ENCODE measurements around the gene CRYBB3. TPM values are rescaled to one million over a fixed set of nuclear protein-coding genes. Genes with fewer than 3 reads are reported as not detected.

CRYBB3 gene
- total and polyA plus RNA-seq, 10 of the 15 experiments (the other 5 are each of a cell fraction or from before 2014, with no cell fraction given), result 0.26 TPM; not detected in 9

DNA sequence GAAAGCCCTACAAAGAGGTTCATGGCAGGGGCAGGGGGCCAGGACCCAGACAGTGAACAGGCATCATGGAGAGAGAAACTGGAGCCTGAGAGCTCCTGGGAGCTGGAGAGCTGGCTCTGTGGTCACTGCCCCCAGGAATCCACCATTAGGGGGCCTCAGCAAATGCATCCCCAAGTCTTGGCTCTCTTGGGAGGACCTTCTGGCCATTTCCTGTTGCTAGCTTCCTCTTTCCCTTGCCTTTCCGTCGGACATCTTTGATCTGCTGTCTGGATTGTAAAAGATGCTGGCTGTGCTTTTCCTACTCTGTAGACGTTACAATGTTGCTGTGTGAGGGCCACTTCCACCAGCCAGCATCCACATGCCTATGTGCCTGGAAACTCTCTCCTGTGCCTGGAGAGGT, 12.7 kb downstream of the CRYBB3 start:
- ChIA-PET POLR2A (no interaction called here), SMC1A (ENCODE audit: uncharacterized antibody, unreplicated experiment) (interaction anchor here (1.4 kb wide), 1 partner anchor 121 kb away, joined by 3 read pairs; no protein-coding TSS in a partner anchor)
- TF ChIP-seq BHLHE40 (IDR thresholded peaks at IDR 0.05; ENCODE audit: borderline replicate concordance in 1 of 2, low read depth in 2 of 2, low read length in 1 of 2), result no peak
- no peak for TF ChIP-seq TARDBP (IDR thresholded peaks at IDR 0.05; ENCODE audit: borderline replicate concordance)
- TF ChIP-seq, protein P1, sequence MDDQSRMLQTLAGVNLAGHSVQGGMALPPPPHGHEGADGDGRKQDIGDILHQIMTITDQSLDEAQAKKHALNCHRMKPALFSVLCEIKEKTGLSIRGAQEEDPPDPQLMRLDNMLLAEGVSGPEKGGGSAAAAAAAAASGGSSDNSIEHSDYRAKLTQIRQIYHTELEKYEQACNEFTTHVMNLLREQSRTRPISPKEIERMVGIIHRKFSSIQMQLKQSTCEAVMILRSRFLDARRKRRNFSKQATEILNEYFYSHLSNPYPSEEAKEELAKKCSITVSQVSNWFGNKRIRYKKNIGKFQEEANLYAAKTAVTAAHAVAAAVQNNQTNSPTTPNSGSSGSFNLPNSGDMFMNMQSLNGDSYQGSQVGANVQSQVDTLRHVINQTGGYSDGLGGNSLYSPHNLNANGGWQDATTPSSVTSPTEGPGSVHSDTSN (IDR thresholded peaks at IDR 0.05; ENCODE audit: insufficient replicate concordance, low read depth, low read length), result no peak
- no peak for TF ChIP-seq TCF3 (IDR thresholded peaks at IDR 0.05; ENCODE audit: borderline replicate concordance, insufficient read depth, low read depth, low read length)
- TF ChIP-seq SIN3A (IDR thresholded peaks at IDR 0.05; ENCODE audit: low read depth, low read length), result no peak
- TF ChIP-seq, protein P2, sequence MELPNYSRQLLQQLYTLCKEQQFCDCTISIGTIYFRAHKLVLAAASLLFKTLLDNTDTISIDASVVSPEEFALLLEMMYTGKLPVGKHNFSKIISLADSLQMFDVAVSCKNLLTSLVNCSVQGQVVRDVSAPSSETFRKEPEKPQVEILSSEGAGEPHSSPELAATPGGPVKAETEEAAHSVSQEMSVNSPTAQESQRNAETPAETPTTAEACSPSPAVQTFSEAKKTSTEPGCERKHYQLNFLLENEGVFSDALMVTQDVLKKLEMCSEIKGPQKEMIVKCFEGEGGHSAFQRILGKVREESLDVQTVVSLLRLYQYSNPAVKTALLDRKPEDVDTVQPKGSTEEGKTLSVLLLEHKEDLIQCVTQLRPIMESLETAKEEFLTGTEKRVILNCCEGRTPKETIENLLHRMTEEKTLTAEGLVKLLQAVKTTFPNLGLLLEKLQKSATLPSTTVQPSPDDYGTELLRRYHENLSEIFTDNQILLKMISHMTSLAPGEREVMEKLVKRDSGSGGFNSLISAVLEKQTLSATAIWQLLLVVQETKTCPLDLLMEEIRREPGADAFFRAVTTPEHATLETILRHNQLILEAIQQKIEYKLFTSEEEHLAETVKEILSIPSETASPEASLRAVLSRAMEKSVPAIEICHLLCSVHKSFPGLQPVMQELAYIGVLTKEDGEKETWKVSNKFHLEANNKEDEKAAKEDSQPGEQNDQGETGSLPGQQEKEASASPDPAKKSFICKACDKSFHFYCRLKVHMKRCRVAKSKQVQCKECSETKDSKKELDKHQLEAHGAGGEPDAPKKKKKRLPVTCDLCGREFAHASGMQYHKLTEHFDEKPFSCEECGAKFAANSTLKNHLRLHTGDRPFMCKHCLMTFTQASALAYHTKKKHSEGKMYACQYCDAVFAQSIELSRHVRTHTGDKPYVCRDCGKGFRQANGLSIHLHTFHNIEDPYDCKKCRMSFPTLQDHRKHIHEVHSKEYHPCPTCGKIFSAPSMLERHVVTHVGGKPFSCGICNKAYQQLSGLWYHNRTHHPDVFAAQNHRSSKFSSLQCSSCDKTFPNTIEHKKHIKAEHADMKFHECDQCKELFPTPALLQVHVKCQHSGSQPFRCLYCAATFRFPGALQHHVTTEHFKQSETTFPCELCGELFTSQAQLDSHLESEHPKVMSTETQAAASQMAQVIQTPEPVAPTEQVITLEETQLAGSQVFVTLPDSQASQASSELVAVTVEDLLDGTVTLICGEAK (IDR thresholded peaks at IDR 0.05; ENCODE audit: borderline replicate concordance), result no peak
- no peak for TF ChIP-seq SREBF2 (IDR thresholded peaks at IDR 0.05; ENCODE audit: low read length)
- TF ChIP-seq, protein P3, sequence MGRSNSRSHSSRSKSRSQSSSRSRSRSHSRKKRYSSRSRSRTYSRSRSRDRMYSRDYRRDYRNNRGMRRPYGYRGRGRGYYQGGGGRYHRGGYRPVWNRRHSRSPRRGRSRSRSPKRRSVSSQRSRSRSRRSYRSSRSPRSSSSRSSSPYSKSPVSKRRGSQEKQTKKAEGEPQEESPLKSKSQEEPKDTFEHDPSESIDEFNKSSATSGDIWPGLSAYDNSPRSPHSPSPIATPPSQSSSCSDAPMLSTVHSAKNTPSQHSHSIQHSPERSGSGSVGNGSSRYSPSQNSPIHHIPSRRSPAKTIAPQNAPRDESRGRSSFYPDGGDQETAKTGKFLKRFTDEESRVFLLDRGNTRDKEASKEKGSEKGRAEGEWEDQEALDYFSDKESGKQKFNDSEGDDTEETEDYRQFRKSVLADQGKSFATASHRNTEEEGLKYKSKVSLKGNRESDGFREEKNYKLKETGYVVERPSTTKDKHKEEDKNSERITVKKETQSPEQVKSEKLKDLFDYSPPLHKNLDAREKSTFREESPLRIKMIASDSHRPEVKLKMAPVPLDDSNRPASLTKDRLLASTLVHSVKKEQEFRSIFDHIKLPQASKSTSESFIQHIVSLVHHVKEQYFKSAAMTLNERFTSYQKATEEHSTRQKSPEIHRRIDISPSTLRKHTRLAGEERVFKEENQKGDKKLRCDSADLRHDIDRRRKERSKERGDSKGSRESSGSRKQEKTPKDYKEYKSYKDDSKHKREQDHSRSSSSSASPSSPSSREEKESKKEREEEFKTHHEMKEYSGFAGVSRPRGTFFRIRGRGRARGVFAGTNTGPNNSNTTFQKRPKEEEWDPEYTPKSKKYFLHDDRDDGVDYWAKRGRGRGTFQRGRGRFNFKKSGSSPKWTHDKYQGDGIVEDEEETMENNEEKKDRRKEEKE (IDR thresholded peaks at IDR 0.05), result no peak
- TF ChIP-seq ZBED1 (IDR thresholded peaks at IDR 0.05; ENCODE audit: borderline replicate concordance), result no peak
- no peak for TF ChIP-seq SRF (IDR thresholded peaks at IDR 0.05; ENCODE audit: low read depth in 2 of 2, low read length in 2 of 2)
- no peak for TF ChIP-seq ZNF207 (IDR thresholded peaks at IDR 0.05; ENCODE audit: borderline replicate concordance)
- TF ChIP-seq HDAC2 (IDR thresholded peaks at IDR 0.05), result no peak
- no peak for TF ChIP-seq JUND (IDR thresholded peaks at IDR 0.05; ENCODE audit: low read depth, low read length)
- no peak for TF ChIP-seq NRF1 (conservative IDR thresholded peaks at IDR 0.05; ENCODE audit: low read depth, low read length)
- TF ChIP-seq FOXM1 (IDR thresholded peaks at IDR 0.05; ENCODE audit: low read depth, low read length), result no peak
- TF ChIP-seq POLR2A (IDR thresholded peaks at IDR 0.05; ENCODE audit: low read depth, low read length), result no peak
- no peak for TF ChIP-seq RAD21 (IDR thresholded peaks at IDR 0.05; ENCODE audit: insufficient read depth, low read depth, low read length)

More for the DNA sequence above, 12.7 kb downstream of the CRYBB3 start:
- Histone ChIP-seq H3K4me1 (ENCODE audit: control insufficient read depth, insufficient read depth, low read length) (no peaks in the 10 kb centered on the region), H3K36me3 (ENCODE audit: control insufficient read depth in 2 of 2, insufficient read depth in 2 of 2, low read length in 1 of 2) (no peaks in the 10 kb centered on the region), H3K27ac (ENCODE audit: control insufficient read depth, insufficient read depth) (no peak overlapping the region), H3K4me3 (no peak overlapping the region), H3K9me3 (replicated peaks; ENCODE audit: control insufficient read depth, insufficient read depth, low read length) (no peaks in the 10 kb centered on the region; the same call in 2 of the 3 replicates), H3K4me2 (ENCODE audit: control insufficient read depth, insufficient read depth) (no peak overlapping the region), H4K20me1 (ENCODE audit: control insufficient read depth, insufficient read depth) (no peaks in the 10 kb centered on the region; the same call in 1 of the 2 replicates), H3K9ac (ENCODE audit: control insufficient read depth, insufficient read depth, low read length) (no peak overlapping the region), H3K79me2 (ENCODE audit: control insufficient read depth, insufficient read depth, low read length) (no peaks in the 10 kb centered on the region), H2AFZ (ENCODE audit: control insufficient read depth, low read depth, low read length) (no peak overlapping the region), H3K27me3 (replicated peaks in 1 of 2; ENCODE audit: control insufficient read depth in 2 of 2, insufficient read depth in 2 of 2, low read length in 1 of 2) (no peaks in the 10 kb centered on the region)
- no peak for ATAC-seq
- BruUV-seq (replicated peaks), result no TSS peak
- in situ Hi-C loops (cut with MboI) (no loop called here), intact Hi-C loops (cut with micrococcal nuclease; ENCODE audit: unreplicated experiment) (no loop called here)
- DNase-seq (ENCODE audit: low read depth, low spot score), result no peak
- no peak for FAIRE-seq
- WGBS (ENCODE audit: insufficient coverage, insufficient replicate concordance, low lambda C conversion rate, missing lambda C conversion rate), result 8% methylated on average over 3 of the region's 3 CpGs
- CTCF ChIA-PET, result interaction anchor here (2.5 kb wide), 1 partner anchor 10 kb away, joined by 19 read pairs; no protein-coding TSS in a partner anchor
- RAD21 ChIA-PET (ENCODE audit: unreplicated experiment), result no interaction called here

All from GM12878 (cell line).